Thoracic aorta (tissue), 2 donors: ENCODE data around the gene NDUFV1. TPM values are rescaled to one million over a fixed set of nuclear protein-coding genes. Genes with fewer than 3 reads are reported as not detected.

Experiments used
- ATAC-seq: fragments of 150-250 bp; one replicate; pipeline ENCODE4 v1.8.0; 2017; ENCODE audit warnings: low read depth; ENCODE audit not compliant: insufficient number of reproducible peaks, low FRiP score
- DNase-seq: peaks from one replicate; pipeline ENCODE4 v3.0.0-alpha.2; 2020; ENCODE audit warnings: low spot score
- H3K27ac ChIP-seq, 2 donors: fragments of 200-600 bp; sonication (generic); 1 replicate in 1 of 2; 2 replicates in 1 of 2; pipeline ENCODE4 v1.5.1; 2016; ENCODE audit warnings: mild to moderate bottlenecking in 2 of 2, moderate library complexity in 2 of 2
- H3K27me3 ChIP-seq: fragments of 200-600 bp; sonication (generic); replicated peaks from 2 replicates; pipeline ENCODE4 v1.6.0; 2016; ENCODE audit warnings: mild to moderate bottlenecking; ENCODE audit not compliant: insufficient read depth
- H3K36me3 ChIP-seq: fragments of 200-600 bp; sonication (generic); one replicate; pipeline ENCODE4 v1.5.1; 2016
- H3K4me1 ChIP-seq, 2 donors: fragments of 200-600 bp; sonication (generic); 1 replicate in 1 of 2; 2 replicates in 1 of 2; pipeline versions ENCODE4 v1.5.1 to v1.6.0; 2016; ENCODE audit warnings: low read depth in 2 of 2, mild to moderate bottlenecking in 1 of 2; ENCODE audit not compliant: control insufficient read depth in 1 of 2
- H3K4me3 ChIP-seq: fragments of 200-600 bp; sonication (generic); 2 replicates; pipeline ENCODE4 v1.5.1; 2016; ENCODE audit warnings: mild to moderate bottlenecking
- H3K9me3 ChIP-seq: fragments of 200-600 bp; sonication (generic); 2 replicates; pipeline ENCODE4 v1.5.1; 2016
- total RNA-seq, 2 donors: library from RNA; depleted of rRNA; stranded (reverse); fragments of >200 nt; gene quantifications; one replicate each; pipeline versions ENCODE4 v1.1.0 to v1.2.3, GENCODE V29; 2016
- TF ChIP-seq, protein P1 (sequence below): fragments of 200-600 bp; sonication (generic); IDR thresholded peaks from one replicate; pipeline ENCODE4 v1.5.1; 2019; ENCODE audit warnings: antibody characterized with exemption

NDUFV1 gene
- total RNA-seq, 2 donors from 2014 or later = 240 to 252 TPM

DNA sequence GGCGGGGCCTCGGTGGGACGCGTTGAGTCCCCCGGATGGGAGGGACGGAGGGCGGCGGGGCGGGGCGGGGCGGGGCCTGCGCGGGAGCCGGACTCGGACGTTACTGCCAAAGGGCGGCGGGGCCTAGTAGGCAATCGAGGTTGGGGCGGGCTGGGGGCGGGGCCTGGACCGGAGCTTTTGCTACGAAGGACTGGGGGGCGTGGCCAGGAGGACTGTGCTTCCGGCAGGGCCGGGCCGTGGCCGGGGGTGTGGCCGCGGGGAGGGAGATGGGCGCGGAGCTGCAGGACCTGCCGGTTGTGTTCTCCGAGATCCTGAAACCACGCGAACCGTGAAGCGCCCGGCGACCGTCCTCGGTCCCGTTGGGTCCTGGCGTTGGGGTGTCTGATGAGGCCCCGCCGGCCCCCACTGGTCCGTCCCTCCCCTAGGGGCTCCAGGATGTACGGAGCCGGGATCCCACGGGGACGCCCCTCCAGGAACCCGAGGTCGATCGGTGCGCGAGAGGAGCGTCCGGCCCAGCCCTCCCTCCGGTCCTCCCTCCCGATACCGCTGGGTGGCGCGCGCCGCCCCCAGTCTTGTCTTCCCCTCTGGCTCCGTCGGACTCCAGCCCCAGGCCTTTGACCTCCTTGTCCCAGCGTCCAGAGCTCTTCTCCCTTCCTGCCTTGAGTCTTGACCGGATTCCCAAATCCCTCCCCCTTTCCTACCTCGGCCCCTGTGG, 23.6 kb downstream of the NDUFV1 start:
- Histone ChIP-seq H3K9me3 (no peaks in the 10 kb centered on the region), H3K27ac (peak overlapping the region; percentile 88 to 91), H3K4me1 (peaks cover 5 to 22% of the 10 kb centered on the region in 2 donors), H3K36me3 (no peaks in the 10 kb centered on the region), H3K27me3 (no peaks in the 10 kb centered on the region), H3K4me3 (peak overlapping the region; percentile 86)
- TF ChIP-seq, protein P1, sequence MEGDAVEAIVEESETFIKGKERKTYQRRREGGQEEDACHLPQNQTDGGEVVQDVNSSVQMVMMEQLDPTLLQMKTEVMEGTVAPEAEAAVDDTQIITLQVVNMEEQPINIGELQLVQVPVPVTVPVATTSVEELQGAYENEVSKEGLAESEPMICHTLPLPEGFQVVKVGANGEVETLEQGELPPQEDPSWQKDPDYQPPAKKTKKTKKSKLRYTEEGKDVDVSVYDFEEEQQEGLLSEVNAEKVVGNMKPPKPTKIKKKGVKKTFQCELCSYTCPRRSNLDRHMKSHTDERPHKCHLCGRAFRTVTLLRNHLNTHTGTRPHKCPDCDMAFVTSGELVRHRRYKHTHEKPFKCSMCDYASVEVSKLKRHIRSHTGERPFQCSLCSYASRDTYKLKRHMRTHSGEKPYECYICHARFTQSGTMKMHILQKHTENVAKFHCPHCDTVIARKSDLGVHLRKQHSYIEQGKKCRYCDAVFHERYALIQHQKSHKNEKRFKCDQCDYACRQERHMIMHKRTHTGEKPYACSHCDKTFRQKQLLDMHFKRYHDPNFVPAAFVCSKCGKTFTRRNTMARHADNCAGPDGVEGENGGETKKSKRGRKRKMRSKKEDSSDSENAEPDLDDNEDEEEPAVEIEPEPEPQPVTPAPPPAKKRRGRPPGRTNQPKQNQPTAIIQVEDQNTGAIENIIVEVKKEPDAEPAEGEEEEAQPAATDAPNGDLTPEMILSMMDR = peak; percentile 70
- DNase-seq = peak; percentile 97
- ATAC-seq = peak; percentile 77

DNA sequence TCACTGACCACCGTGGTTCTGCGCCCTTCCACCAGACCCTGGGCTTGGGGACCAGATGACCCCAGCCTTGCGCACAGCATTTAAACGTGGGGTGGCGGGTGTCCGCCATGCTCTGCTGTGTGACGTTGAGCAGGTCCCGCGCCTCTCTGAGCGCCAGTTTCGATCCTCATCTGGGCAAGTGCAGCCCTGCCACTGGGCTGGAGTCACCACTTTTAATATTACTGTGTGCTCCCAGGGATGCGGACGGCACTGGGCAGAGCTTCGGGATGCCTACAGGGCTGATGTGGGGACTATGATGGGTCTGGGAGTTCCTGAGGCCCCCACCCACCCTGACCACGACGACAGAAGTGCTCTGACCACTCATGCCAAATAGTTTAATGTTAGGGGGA, 24.2 kb downstream of the NDUFV1 start:
- H3K9me3 ChIP-seq = no peaks in the 10 kb centered on the region
- TF ChIP-seq, protein P1 = no peak
- ATAC-seq = no peak
- H3K4me1 ChIP-seq = peaks cover 5 to 22% of the 10 kb centered on the region in 2 donors
- no peaks in the 10 kb centered on the region for H3K36me3 ChIP-seq
- DNase-seq = no peak
- H3K4me3 ChIP-seq = peak overlapping the region; percentile 86
- peak overlapping the region; percentile 88 to 91 for H3K27ac ChIP-seq
- H3K27me3 ChIP-seq = no peaks in the 10 kb centered on the region

DNA sequence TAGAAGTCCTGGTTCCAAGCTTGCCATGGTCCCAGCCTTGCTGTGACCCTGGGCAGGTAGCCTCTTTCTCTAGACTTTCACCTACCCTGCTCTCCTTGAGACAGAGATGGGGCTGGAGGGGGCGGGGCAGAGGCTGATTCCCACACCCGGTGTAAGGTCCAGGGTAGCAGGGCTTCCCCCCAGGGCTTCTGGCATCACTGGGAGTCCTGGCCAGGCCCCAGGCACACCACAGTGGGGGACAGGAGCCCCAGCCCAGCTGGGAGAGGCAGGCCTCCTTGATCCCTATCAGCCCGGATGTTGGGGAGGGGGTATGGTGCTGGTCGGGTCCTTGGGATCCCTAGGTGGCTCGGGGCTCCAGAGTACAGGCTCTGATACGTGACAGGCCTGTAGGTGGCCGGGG, 24.7 kb downstream of the NDUFV1 start:
- H3K4me1 ChIP-seq = peaks cover 5 to 22% of the 10 kb centered on the region in 2 donors
- no peaks in the 10 kb centered on the region for H3K36me3 ChIP-seq
- H3K27me3 ChIP-seq = no peaks in the 10 kb centered on the region
- peak overlapping the region in 1 of 2 donors; percentile 91 for H3K27ac ChIP-seq
- no peak for DNase-seq
- H3K9me3 ChIP-seq = no peaks in the 10 kb centered on the region
- TF ChIP-seq, protein P1 = no peak
- H3K4me3 ChIP-seq = no peak overlapping the region
- ATAC-seq = no peak

DNA sequence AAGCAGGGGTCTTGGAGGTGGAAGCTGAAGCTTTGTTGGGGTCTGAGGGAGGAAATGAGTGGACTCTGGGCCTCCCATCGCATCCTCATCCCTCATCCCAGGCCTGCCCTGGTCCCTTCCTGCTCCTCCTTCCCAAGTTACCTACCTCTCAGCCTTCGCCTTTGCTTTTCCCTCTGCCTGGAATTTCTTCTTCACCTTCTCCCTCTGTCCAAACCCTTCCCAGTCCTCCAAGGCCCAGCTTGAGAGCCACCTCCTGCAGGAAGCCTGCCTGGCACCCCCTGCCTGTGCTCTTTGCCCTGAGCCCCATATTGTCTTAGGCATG, 25.1 kb downstream of the NDUFV1 start:
- H3K4me1 ChIP-seq = peaks cover 5 to 22% of the 10 kb centered on the region in 2 donors
- DNase-seq (no peak), ATAC-seq (no peak)
- H3K4me3 ChIP-seq = no peak overlapping the region
- H3K27ac ChIP-seq = no peak overlapping the region
- H3K27me3 ChIP-seq = no peaks in the 10 kb centered on the region
- no peaks in the 10 kb centered on the region for H3K36me3 ChIP-seq
- TF ChIP-seq, protein P1 = no peak
- no peaks in the 10 kb centered on the region for H3K9me3 ChIP-seq

DNA sequence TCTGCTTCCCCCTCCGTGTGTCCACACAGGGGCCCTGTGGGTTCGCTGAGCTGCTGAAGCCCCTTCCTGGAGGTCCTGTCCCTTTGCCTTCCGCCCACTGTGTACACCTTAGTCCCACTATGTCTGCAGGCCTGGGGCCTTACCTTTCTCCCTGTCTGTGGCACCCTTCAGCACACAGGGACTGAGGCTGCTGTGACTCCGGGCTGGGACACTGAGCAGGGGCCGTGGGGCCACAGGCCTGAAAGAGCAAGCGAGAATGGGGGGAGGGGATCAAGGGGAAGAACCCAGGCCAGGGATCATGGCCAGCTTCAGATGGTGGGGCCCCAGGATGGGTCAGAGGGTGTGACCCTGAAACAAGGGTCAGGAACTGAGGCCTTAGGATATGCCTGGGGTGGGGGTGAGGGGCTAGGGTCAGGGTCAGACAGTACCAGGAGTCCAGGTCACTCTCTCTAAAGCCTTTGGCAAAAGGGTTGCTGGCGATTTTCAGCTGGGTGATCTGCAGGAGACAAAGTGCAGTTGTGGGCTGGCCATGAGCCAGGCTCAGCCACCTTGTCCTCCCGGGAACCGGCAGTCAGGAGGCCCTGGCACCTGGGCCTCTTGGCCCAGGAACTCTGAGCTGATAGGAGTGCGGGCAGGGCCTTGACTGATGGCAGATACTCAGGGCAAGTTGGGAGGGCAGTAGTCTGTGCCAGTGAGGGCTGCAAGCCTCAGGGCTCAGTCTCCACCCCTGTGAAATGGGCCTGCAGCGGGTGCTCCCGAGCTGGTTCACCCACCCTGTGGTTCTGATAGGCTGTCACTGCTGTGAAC, 25.6 kb downstream of the NDUFV1 start:
- no peak for ATAC-seq
- H3K27ac ChIP-seq = no peak overlapping the region
- H3K4me3 ChIP-seq = no peak overlapping the region
- TF ChIP-seq, protein P1 = no peak
- H3K27me3 ChIP-seq = no peaks in the 10 kb centered on the region
- no peak for DNase-seq
- H3K9me3 ChIP-seq = no peaks in the 10 kb centered on the region
- H3K4me1 ChIP-seq = peaks cover 5 to 22% of the 10 kb centered on the region in 2 donors
- no peaks in the 10 kb centered on the region for H3K36me3 ChIP-seq
